Limb (tissue), 2 donors: ENCODE results near the gene LDLRAD4.
A peak's percentile ranks its signal among the peaks of the same experiment; 100 is the strongest.

Experiments used
- DNase-seq, 2 donors: peaks; one replicate each; pipeline ENCODE4 v3.0.0-alpha.2; 2016; ENCODE audit errors: extremely low spot score in 2 of 2

LDLRAD4 gene

DNA sequence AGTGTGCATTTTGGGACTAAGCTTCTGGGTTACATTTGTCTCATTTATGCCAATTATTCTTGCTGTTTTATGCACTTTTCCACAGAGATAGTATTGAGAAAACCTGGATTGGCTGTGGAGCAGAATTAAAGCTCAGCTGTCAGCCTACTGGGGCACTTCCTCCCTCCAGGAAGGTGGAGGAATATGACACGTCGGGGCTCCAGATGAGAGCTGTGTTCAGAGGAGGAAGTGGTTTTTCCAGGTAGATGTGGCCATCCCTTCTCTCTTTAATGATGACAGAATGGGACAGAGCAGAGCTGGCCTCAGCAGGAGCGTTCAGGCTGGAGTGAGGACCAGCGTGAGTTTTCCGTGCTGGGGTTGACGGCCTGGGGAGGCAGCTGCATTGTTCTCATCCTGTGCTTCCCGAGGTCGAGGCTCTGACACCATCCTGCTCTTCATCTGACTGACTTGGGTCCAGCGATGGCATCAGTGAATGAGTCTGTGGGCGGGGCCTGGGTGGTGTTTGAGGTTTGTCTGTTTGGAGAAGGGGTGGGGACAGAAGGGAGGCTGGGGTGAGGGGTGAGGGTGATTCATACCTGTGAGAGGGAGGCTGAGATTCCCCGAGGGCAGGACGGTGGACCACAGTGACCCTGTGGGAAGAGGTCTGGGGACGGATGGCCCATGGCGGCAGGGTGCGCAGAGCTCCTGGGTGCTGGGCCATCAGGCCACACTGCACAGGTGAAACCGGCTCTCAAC, 207.0 kb downstream of the LDLRAD4 start:
- DNase-seq, result no peak

DNA sequence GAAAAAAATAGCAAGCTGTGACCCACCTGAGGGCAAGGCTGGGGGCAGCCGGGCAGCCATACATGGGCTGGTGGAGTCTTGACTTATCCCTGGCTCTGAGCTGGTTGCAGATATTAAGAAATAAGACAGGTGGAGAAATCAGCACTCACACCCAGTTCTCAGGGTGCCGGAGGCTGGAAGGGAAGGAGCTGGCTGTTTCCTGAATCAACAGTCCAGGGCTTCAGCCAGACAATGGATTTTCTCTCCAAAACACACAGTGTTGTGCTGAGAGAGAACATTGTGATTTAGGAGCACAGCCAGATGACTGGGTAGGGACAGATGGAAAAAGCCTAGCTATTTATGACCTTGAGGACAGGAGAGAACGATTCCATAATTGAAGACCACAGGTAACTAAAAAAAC, 208.8 kb downstream of the LDLRAD4 start:
- no peak for DNase-seq

DNA sequence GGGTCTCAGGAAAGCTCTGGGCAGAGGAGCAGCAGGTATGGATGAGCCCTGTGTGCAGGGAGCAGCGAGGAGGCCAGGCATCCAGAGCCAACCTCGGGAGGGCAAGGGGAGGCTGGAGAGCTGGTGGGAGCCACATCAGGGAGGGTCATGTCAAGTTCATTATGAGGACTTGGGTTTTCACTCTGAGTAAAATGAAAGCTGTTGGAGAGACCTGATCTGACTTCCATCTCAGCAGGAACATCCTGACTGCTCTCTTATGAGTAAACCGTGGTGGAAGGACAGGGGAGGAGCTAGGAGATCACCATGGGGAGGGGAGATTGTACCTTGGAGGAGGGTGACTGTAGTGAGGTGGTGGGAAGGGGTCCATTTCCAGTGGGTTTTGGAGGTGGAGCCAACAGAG, 209.8 kb downstream of the LDLRAD4 start:
- no peak for DNase-seq

DNA sequence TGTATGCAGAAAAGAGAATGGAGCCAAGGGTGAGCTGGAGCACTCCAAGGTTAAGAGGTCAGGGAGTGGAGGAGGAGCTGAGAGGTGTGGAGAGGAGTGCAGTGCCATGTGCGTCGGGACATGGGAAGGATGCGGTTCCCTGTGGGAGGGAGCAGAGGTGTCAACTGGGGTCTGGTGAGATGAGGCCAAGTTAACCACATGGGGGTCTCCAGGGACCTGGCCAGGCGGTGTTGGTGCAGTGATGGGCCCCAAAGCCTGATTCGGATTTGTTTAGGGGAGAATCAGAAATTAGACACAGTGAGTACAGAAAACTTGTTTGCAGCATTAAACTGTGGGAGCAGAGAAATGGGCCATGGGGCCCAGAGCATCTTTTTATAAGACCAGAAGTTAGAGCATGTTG, 210.5 kb downstream of the LDLRAD4 start:
- DNase-seq, result no peak

DNA sequence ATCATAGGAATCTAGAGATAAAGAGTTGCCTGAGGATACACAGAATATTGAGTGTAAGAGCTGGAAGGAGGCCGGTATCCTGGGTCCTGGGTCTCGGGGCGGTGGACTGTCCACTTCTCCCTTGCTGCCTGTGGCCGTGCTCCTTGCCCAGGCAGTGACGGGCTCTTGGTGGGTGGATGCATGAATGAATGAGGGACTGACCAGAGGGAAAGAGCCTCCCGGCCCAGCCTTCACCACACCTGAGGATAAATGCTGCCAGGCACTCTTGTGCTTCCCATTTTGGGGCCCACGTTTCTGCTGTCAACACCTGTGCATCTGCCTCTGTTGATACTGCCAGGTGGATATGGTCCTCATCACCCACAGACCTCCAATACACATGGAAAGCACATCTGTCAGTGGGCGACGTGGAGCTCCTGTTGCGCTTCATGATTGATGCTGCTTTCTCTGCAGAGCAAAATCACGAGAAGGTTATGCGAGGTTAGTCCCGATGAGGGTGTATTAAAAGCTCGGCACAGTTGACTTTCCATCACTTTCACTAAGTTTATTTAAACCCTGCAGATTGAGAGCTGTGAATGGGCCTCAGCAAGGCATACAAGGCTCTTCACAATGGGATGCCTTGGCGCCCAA, 211.4 kb downstream of the LDLRAD4 start:
- no peak for DNase-seq

DNA sequence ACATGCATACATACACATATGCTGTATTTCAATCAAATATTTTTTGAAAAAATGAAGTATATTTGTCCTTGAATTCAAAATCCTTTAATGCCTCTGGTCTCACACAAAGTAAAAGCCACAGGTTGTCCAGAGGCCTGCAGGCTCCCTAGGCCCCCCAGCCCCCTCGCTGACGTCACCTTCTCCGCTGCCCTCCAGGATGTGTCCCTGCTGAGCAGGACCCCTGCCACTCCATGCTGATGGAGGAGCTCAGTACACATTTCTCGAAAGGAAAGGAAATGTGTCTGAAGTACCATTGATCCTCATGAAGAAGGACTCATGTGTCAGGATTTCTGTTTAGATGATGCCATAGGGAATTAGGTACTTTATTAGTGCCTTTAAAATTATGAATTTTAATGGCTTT, 212.1 kb downstream of the LDLRAD4 start:
- DNase-seq, result no peak

DNA sequence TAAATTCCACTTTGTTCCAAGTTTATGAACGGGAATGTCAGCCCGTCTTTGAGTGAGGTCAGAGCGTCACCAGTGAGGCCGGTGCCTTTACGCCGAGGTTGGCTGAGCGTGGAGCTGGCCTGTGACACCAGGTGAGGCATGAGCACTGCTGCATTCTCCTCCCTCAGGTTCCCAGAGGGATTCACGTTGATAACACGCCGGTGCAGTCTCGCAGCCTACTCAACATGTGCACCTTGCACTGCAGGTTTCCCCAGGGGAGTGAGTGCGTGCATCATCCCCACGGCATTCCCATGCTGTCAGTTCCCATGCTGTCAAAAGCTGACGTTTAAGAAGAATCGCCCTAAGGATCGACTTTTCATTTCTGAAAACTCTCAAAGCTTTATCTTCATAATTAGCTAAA, 213.3 kb downstream of the LDLRAD4 start:
- no peak for DNase-seq

DNA sequence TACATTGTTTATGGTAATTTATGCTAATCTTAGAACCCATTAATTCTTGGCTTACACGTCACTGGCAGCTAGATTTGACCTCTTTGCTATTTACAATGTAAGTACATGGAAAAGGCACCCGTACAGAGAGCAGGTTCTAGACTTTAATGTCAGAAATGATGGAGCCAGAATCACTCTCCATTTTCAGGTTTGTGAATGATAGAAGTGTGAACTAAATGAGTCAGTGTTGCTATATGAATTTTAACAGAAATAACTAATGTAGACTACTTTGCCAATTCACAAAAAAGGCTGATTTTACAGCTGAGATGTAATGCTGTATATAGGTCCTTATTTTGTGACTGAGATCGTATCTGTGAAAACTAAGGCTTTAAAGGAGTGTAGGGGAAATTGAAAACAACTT, 214.6 kb downstream of the LDLRAD4 start:
- no peak for DNase-seq

DNA sequence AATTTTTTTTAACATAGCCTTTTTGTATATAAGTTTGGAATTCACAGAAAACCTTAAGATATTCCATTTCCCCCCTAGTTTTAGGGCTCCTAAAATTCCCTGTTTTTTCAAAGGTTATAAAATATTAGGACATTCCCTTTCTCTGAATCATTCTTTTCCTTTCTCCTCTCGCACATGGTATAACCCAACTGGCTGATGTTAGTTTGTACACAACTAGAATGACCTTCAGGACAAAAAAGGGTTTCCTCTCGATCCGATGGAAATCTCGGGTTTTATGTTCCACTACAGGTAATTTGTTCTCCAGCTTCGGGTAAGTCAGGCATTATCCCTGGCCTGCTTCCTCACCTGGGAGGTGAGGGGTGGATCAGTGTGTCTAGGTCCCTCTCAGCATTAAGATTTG, 215.1 kb downstream of the LDLRAD4 start:
- no peak for DNase-seq

DNA sequence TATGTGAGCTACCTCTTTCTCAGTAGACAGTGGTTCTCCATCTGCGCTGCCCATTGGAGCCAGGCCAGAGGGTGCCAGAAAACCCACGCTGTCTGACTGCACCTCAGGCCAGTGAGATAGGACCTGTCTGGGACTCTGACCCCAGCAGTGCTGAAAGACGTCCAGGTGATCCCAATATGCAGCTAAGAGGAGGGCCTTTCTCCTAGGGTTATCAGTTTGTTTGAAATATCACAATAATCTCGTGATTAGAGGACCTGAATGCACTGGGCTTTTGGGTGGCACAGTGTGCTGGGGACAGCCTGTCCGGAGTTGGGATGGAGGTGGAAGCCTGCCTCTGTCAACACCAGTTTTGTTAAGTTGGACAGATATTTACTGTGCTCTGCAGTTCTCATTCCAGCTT, 216.3 kb downstream of the LDLRAD4 start:
- no peak for DNase-seq

DNA sequence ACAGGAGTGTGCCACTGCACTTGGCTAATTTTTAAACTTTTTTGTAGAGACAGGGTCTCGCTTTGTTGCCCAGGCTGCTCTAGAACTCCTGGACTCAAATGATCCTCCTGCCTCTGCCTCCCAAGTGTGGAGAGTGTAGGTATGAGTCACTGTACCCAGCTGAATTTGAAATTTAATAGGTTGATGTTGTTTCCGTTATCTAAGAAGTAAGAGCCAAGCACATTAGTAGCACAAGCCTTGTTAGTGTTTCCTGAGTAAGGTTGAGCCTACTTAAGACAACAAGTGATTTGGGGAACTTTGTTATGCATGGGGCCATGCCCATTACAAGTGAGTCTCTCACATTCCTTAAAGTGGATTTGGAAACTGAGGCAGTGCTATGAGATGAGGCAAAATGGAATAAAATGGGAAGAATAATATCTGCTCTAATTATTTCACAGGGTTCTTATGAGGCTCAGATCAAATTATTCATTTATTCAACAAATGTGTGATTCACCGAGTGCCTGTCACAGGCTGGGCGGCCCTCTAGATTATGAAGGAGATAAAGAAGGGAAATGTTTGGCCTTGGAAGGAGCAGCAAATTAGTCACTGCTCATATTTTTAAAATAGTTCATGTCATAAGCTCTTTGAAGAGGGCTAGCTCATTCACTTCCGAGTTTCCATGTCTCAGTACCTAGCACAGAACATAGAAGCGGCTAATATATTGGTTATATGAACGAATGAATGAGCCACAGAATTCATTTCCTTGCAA, 217.2 kb downstream of the LDLRAD4 start:
- DNase-seq, result no peak

DNA sequence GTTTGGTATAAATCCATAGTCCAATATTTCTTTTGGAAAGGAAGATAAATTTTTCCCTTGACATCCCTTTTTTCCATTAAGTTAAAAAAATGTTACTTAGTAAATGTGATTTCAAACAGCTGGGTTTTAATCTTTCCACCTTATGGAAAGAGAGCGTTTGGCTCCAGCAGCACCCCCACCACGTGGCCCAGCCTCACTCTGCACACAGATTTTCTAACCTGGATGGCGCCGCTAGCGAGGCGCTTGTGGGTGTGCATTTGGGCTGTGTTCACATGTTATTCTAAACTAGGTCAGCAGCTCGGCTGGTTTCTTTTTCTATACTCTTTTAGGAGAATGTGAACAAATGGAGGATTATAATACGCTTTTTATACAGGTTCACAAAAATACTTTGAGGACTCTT, 218.0 kb downstream of the LDLRAD4 start:
- DNase-seq, result peak; percentile 61 to 65

DNA sequence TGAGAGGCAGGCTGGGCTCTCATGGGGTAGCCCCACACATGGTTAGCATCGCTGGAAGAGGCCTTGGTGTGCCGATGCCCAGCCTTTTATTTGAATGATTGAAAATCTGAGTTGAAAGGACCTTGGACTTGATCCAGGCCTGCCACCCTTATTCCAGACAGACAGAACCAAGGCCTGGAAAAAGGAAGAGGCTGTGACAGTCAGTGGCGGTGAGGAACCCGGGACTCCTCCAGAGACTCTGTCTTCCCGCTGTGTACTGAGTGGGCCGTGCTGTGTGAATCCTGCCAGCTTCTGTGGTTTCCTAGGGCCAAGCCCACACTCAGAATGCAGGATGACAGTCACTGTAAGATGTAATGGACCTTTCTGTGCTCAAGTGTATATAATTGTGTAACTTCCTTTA, 218.5 kb downstream of the LDLRAD4 start:
- DNase-seq, result no peak

DNA sequence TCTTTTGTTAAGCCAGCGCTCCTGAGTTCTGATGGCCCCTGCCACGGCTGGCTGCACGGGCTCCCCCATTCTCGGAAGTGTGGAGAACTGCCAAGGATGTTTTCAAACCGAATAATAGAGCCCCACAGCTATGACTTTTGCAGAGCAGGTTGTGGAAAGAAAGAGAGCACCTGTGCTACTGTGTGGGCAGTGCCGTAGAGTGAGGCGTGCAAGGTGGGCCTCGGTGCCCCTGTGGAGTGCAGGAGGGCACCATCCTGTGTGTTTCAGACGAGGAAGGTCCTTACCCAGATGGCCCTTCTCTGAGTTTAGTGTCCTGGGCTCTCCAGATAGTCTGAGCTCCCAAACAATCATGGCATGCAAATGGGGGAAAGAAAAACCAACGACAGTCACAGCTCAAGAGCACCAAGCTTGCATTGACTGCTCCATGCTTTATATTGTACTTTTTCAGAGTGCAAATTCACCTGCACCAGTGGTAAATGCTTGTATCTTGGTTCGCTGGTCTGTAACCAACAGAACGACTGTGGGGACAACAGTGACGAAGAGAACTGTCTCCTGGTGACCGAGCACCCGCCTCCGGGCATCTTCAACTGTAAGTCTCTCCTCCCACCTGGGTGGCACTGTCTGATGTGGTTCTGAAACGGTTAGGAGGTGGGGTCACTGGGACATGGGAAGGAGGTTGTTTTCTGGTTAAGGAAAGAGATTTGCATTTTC, 219.4 kb downstream of the LDLRAD4 start:
- no peak for DNase-seq

DNA sequence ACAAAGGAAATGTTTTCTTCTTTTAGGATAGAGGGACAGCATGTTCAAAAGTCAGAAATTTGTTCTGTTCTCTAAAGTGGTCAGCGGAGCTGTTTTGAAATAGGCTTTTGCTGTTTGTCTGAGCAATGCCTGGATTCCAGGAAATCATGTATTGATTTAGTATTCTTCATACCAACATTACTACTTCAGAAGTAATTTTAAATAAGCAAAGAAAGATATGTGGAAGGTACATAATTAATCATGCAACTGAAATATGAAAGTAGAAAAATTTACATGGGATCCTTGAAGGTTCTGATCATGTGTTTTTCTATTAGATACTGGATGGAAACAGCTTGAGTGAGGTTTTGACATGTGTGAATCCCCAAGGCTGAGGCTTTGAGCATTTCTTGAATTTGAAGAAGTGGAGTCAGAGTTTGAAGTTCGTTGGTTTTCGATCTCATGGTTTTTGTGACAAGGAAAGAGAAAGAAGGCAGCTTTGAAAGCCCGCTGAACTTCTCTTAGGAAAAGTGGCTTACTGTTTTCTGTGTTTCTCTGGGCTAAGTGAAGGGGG, 220.0 kb downstream of the LDLRAD4 start:
- DNase-seq, result no peak

DNA sequence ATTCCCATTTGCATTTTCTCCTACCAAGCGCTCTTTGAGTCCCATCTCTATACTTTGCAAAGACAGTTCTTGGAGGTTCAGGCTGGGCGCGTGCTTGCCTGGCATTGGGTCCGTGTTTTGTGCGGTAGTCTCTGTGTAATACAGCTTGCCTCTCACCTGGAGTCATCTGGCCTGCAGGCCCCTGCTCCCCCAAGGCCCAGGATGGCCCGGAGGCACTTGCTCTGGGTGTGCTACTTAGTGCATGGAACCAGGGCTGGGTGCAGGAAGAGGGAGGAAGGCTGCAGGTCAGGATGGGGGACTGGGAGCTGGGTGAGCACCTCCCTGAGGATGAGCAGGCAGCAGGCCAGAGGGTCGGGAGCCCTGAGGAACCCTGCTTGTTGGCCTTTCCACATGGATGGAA, 220.9 kb downstream of the LDLRAD4 start:
- DNase-seq, result no peak

DNA sequence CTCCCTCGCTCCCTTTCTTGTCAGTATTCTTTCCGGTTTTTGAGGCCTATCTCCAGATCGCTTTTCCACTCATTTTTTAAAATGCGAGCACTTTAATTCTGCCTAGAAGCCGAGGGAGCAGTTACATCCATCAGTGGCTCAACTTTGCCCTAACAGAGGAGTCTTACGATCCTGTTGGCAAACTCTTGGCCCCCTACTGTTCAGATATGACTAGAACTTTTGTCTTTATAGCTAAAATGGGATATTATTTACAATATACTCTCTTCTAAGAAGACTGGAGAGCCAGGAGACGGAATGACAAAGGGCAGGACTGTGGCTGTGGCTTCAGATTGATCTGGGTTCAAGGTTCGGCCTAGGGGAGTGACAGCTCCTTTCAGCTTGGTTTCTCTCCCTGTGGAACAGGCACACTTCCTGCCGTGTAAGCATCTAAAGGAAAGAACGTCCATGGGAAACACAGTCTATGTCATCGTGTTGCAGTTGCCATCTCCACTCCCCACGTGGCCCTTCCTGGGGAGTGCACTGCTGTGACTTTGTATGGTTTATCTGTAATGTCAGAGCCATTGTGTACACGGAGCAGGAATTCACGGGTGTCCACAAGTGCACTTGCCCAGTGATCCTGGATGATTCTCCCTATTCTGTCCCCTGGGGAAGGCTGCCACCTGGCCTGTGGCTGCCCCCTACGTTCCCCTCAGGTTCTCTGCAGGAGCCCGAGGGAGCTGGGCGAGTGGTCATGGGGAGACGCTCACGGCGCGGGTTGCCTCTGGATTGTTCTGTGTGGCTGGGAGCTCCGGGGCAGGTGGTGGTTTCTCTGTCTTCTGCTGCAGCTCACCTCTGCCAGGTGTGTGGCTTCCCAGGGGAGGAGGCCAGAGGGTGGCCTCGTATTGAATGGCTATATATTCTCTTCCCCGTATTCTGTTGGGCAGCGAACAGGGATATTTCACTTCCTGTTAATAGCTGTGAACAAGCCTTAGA, 222.0 kb downstream of the LDLRAD4 start:
- DNase-seq, result no peak

DNA sequence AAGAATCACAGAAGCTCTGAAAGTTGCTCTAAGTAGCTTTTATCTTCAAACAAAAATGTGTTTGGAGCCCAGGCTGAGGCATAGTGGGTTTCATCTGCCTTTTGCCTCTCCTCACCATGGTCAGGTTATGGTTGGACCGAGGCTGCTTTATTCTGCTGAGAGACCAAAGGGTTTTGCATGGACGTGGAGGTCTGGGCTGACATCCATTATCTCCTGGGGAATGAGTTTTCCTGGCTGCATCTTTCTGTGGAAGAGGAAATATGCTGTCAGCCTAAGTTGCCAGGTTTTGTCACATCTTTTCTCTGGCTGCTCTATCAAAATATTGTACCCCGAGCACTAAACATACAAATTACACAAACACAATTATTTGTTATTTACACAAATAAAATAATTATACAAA, 223.2 kb downstream of the LDLRAD4 start:
- DNase-seq, result no peak

DNA sequence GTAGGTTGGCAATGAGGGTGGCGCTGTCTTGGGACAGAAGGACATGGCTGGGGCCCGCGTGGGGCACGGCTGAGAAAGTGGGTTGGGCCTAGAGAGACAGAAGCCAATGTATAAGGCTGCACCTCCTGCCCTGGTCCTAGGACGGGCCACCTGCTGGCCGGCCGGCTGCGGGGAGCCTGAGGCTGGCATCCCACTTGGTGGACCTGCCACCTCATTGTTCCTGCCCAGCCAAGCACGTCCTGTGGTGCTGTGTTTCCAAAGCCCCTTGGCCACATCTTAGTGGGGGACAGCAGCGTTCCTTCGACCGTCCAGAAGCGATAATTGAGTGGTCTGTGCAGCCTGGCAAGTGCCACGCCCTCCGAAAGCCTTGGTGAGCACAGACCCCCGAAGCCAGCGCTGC, 223.9 kb downstream of the LDLRAD4 start:
- DNase-seq, result no peak

DNA sequence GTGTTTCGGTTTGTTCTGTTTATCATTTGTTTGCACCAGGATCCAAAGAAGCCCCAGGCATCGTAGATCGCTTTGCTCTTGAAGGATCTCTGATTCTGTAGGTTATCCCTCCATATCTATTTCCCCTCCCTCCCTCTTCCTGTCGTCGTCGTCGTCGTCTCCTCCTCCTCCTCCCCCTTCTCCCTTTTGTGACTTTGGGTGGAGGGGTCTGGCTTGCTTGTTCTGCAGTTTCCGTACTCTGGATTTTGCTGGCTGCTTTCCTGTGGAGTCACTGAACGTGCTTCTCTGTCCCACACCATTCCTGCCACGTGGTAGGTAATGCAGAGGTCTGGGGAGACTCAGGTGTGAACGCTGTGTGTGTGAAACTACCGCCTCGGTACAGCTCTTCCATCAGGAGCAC, 225.0 kb downstream of the LDLRAD4 start:
- DNase-seq, result no peak
